Stimulated activated CD8-positive, alpha-beta memory T cell treated with anti-CD3 and anti-CD28 coated beads, Interleukin-7, amount 100 ng/mL, for 1 hour (primary cell): ENCODE results near the gene DNAJC6.
A peak's percentile ranks its signal among the peaks of the same experiment; 100 is the strongest.

ENCODE experiments used
- DNase-seq, 2 donors: peaks; one replicate each; pipeline ENCODE4 v3.0.0-alpha.2; 2020; ENCODE audit warnings: low read depth in 2 of 2

DNAJC6 gene

GRCh38 chr1:65401612-65402011 lies 92.3 kb downstream of the DNAJC6 start:
- DNase-seq = no peak

- no peak for DNase-seq
These were observed 95.6 kb downstream of the DNAJC6 start for GRCh38 chr1:65404941-65405340.

GRCh38 chr1:65407877-65408276 lies 98.5 kb downstream of the DNAJC6 start:
- no peak for DNase-seq

GRCh38 chr1:65409314-65409713 lies 100.0 kb downstream of the DNAJC6 start:
- DNase-seq = no peak

- DNase-seq = no peak
These were observed 100.5 kb downstream of the DNAJC6 start for GRCh38 chr1:65409816-65410326.

GRCh38 chr1:65412256-65412983 lies 103.1 kb downstream of the DNAJC6 start:
- no peak for DNase-seq

GRCh38 chr1:65412984-65413375 lies 103.6 kb downstream of the DNAJC6 start:
- DNase-seq = no peak

- no peak for DNase-seq
These were observed 105.2 kb downstream of the DNAJC6 start for GRCh38 chr1:65414538-65414937.

- DNase-seq = no peak
These were observed 107.4 kb downstream of the DNAJC6 start for GRCh38 chr1:65416767-65417166.

- no peak for DNase-seq
These were observed 108.4 kb downstream of the DNAJC6 start for GRCh38 chr1:65417729-65418128.

GRCh38 chr1:65418522-65419185 lies 109.3 kb downstream of the DNAJC6 start:
- DNase-seq = no peak

- DNase-seq = peak; percentile 94 to 98
These were observed 110.6 kb downstream of the DNAJC6 start for GRCh38 chr1:65419681-65420589.

- no peak for DNase-seq
These were observed 111.4 kb downstream of the DNAJC6 start, which contains the start of the genes LEPR and LEPROT for GRCh38 chr1:65420590-65421350. Gene LEPR (plus strand): TSS chr1:65420668. CDS start chr1:65565566, 144,898 bp downstream. Gene LEPROT (plus strand): TSS chr1:65420668. CDS start chr1:65420725, 57 bp downstream.

- no peak for DNase-seq
These were observed 112.1 kb downstream of the DNAJC6 start for GRCh38 chr1:65421351-65422025.

- no peak for DNase-seq
These were observed 113.2 kb downstream of the DNAJC6 start for GRCh38 chr1:65422241-65423203.

GRCh38 chr1:65423884-65424572 lies 114.7 kb downstream of the DNAJC6 start:
- DNase-seq = no peak

- DNase-seq = no peak
These were observed 115.2 kb downstream of the DNAJC6 start for GRCh38 chr1:65424573-65424889.

- no peak for DNase-seq
These were observed 115.7 kb downstream of the DNAJC6 start for GRCh38 chr1:65425006-65425405.

- DNase-seq = no peak
These were observed 116.4 kb downstream of the DNAJC6 start for GRCh38 chr1:65425697-65426096.
